ENCODE measurements around the gene RIMKLA.

RIMKLA gene

GRCh38 chr1:42449256-42449655 is 68.7 kb downstream of the RIMKLA start:
- no peak for DNase-seq (ENCODE audit: extremely low read depth, insufficient read length)
- no peak for TF ChIP-seq CTCF (IDR thresholded peaks at IDR 0.05; ENCODE audit: insufficient read depth, low read length, poor library complexity, severe bottlenecking)
- Histone ChIP-seq H3K27me3 (replicated peaks; ENCODE audit: control insufficient read depth, insufficient read depth, low read length) (no peaks in the 10 kb centered on the region), H3K36me3 (ENCODE audit: control insufficient read depth, insufficient read depth, low read length) (no peaks in the 10 kb centered on the region), H3K4me3 (replicated peaks; ENCODE audit: low read depth, low read length) (no peak overlapping the region)

GRCh38 chr1:42450061-42450460 is 69.5 kb downstream of the RIMKLA start:
- Histone ChIP-seq H3K27me3 (replicated peaks; ENCODE audit: control insufficient read depth, insufficient read depth, low read length) (no peaks in the 10 kb centered on the region), H3K36me3 (ENCODE audit: control insufficient read depth, insufficient read depth, low read length) (no peaks in the 10 kb centered on the region), H3K4me3 (replicated peaks; ENCODE audit: low read depth, low read length) (no peak overlapping the region)
- DNase-seq (ENCODE audit: extremely low read depth, insufficient read length): no peak
- no peak for TF ChIP-seq CTCF (IDR thresholded peaks at IDR 0.05; ENCODE audit: insufficient read depth, low read length, poor library complexity, severe bottlenecking)

GRCh38 chr1:42453386-42453785 is 72.8 kb downstream of the RIMKLA start:
- H3K27me3 ChIP-seq (replicated peaks; ENCODE audit: control insufficient read depth, insufficient read depth, low read length): no peaks in the 10 kb centered on the region
- no peak overlapping the region for H3K4me3 ChIP-seq (replicated peaks; ENCODE audit: low read depth, low read length)
- no peaks in the 10 kb centered on the region; the same call in 1 of the 2 replicates for H3K36me3 ChIP-seq (ENCODE audit: control insufficient read depth, insufficient read depth, low read length)
- no peak for DNase-seq (ENCODE audit: extremely low read depth, insufficient read length)
- no peak for TF ChIP-seq CTCF (IDR thresholded peaks at IDR 0.05; ENCODE audit: insufficient read depth, low read length, poor library complexity, severe bottlenecking)

GRCh38 chr1:42454403-42454802 is 73.8 kb downstream of the RIMKLA start:
- Histone ChIP-seq H3K36me3 (ENCODE audit: control insufficient read depth, insufficient read depth, low read length) (no peaks in the 10 kb centered on the region; the same call in none of the 2 replicates), H3K27me3 (replicated peaks; ENCODE audit: control insufficient read depth, insufficient read depth, low read length) (no peaks in the 10 kb centered on the region), H3K4me3 (replicated peaks; ENCODE audit: low read depth, low read length) (no peak overlapping the region)
- DNase-seq (ENCODE audit: extremely low read depth, insufficient read length): no peak
- no peak for TF ChIP-seq CTCF (IDR thresholded peaks at IDR 0.05; ENCODE audit: insufficient read depth, low read length, poor library complexity, severe bottlenecking)

- H3K36me3 ChIP-seq (ENCODE audit: control insufficient read depth, insufficient read depth, low read length): peaks cover 4% of the 10 kb centered on the region
- DNase-seq (ENCODE audit: extremely low read depth, insufficient read length): peak; percentile 95
- TF ChIP-seq CTCF (IDR thresholded peaks at IDR 0.05; ENCODE audit: insufficient read depth, low read length, poor library complexity, severe bottlenecking): no peak
Observed at GRCh38 chr1:42456010-42456753, 75.6 kb downstream of the RIMKLA start, which contains the start of the genes PPCS and ZMYND12. TSS of gene PPCS (plus strand) at chr1:42456543. CDS start at chr1:42456566, 23 bp downstream. TSS of gene ZMYND12 (minus strand) at chr1:42456022. CDS start at chr1:42455997, 25 bp downstream.

More at GRCh38 chr1:42456010-42456753, 75.6 kb downstream of the RIMKLA start, which contains the start of the genes PPCS and ZMYND12:
- Histone ChIP-seq H3K4me3 (replicated peaks; ENCODE audit: low read depth, low read length) (peak within 1 kb of the TSS; percentile 89), H3K27me3 (replicated peaks; ENCODE audit: control insufficient read depth, insufficient read depth, low read length) (no peaks in the 10 kb centered on the region)

Measured in GM06990 (cell line).